ENCODE data around the gene IFI6.

The IFI6 gene

DNA sequence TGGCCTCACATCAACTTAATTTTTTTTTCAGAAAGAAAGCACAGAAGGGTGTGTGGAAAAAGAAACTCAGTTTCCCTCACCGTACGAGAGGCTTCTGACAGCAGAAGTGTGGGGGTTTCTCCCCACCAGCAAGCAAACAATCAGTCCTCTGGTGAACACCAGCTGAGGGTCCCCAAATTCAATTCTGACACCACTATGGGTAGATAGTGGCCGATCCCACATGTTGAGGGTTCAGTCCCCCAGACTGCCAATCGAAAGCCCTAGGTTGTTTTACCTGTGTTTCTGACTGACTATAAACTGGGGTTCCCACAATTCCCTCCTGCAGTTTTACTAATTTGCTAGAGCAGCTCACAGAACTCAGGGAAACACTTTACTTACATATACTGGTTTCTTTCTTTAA lies 2.1 kb downstream of the IFI6 start:
- no peak for DNase-seq

DNA sequence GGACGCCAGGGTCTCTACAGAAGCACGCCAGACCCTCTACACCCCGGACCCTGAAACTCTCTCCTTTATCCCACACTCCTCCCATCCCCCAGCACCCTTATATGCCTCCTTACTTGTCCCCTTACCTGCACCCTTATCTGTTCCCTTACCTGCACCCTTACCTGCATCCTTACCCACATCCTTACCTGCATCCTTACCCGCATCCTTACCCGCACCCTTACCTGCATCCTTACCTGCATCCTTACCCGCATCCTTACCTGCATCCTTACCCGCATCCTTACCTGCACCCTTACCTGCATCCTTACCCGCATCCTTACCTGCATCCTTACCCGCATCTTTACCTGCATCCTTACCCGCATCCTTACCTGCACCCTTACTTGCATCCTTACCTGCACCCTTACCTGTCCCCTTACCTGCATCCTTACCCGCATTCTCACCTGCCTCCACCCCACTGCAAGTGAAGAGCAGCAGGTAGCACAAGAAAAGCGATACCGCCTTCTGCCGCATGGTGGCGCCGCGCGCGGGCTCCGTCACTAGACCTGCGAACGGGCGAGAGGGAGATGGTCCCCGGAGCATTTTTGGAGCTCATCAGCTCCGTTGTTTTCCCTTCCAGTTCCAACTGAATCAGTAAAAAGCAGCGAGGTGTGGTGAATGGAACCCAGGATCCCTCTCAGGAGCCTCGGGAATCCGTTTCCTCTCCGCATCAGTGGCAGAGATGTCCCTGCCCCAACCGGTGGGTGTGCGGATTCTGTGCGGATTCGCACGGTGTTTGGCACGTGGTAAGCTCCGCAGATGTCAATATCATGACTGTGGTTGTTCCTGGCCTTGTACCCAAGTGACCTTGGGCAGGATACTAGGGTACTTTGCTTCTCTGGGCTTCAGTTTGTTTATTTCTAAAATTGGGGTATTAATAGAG lies 2.9 kb downstream of the IFI6 start:
- DNase-seq, result no peak

DNA sequence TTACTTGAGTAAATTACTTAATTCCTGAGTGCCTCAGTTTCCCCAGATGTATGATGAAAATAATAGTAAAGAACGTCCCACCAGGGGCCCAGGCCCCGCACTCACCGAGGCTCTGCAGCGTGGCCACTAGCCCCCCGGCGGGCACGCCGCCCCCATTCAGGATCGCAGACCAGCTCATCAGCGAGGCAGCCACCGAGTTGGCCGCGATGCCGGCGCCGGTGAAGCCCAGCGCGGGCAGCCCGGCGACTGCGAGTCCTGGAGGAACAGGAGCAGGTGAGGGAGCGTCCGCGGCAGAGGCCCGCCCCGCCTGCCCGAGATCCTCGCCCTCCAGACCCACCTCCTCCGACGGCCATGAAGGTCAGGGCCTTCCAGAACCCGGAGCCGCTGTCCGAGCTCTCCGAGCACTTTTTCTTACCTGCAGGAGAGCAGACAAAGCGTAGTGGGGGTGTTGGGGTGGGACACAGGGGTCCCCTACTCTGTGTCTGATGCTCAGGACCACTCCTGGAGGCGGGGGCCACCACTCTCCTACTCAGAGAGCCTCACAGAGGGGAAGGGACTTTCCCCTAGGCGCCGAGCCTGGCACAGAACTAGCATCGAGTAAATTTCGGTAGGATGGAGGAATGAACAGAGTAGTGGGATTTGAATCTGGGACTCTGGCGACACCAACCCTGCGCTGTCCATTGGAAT lies 3.7 kb downstream of the IFI6 start:
- no peak for DNase-seq

DNA sequence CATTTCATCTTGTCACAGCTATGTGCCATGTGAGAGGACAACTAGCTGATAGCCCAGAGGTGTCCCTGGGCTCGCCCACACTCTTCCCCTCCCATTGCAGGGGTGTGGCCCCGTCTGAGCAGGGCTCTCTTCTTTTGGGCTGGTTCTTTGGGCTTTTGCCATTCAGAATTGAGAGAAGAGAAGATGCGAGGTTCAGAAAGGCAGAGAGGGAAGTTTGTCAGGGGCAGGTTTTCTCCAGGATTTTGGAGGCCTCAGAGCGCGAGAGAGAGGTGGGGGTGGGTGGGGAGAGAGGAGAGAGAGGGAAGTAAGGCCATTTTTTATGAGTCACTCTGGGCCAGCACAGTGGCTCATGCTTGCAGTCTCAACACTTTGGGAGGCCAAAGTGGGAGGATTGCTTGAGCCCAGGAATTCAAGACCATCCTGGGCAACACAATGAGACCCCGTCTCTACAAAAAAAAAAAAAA lies 5.2 kb downstream of the IFI6 start:
- DNase-seq, result no peak

DNA sequence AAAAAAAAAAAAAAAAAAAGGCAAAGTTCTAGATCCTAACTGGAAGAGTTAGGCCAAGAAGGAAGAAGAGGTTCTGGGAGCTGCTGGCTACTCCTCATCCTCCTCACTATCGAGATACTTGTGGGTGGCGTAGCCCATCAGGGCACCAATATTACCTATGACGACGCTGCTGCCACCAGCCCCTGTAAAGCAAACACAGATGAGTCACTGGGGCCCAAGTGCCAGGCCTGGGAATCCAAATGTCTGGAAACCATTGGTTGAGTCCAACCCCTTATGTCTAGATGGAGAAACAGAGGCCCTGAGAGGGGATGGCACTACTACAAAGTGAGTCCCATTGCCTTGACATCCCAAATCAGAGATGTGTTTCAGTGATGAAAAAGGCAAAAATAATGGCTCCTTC lies 5.7 kb downstream of the IFI6 start:
- DNase-seq, result no peak

DNA sequence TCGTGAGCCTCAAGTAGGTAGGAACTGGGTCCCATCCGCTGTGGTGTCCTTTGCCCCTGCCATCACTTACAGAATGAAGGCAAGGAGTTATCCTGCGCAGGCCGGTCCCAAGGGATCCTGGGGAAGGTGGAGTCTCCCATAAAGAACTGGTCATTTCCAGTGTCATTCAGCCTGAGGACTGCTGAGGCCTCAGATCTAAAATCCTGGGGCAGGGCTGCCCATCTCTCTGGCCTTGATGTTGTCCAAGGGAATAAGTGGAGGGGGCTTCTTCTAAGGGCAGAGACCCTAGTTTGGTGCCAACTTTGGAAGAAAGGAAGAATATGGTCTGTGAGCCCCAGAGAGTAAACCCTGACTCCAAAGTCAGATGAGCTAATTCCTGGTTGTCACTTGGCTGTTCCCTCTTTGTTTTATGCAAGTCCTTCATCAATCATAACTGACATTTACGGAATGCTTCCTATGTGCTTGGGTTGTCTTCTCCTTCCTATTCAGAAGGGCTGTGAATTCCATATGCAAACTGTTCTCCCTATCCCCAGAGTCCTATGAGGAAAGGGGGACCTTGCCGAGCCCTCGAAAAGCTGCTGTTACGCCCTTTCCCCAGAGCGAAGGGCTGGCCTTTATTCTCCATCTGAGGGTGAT lies 6.9 kb downstream of the IFI6 start:
- DNase-seq, result no peak

DNA sequence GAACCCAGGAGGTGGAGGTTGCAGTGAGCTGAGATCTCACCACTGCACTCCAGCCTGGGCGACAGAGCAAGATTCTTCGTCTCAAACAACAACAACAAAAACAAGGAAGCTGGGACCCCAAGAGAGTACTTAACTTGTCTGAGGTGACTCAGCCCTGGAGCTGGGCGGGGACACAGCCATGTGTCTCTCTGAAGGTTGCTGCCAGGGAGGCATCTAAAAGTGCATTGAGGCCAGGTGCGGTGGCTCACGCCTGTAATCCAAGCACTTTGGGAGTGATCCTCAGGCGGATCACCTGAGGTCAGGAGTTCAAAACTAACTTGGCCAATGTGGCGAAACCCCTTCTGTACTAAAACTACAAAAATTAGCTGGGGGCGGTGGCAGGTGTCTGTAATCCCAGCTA lies 7.7 kb downstream of the IFI6 start:
- no peak for DNase-seq

DNA sequence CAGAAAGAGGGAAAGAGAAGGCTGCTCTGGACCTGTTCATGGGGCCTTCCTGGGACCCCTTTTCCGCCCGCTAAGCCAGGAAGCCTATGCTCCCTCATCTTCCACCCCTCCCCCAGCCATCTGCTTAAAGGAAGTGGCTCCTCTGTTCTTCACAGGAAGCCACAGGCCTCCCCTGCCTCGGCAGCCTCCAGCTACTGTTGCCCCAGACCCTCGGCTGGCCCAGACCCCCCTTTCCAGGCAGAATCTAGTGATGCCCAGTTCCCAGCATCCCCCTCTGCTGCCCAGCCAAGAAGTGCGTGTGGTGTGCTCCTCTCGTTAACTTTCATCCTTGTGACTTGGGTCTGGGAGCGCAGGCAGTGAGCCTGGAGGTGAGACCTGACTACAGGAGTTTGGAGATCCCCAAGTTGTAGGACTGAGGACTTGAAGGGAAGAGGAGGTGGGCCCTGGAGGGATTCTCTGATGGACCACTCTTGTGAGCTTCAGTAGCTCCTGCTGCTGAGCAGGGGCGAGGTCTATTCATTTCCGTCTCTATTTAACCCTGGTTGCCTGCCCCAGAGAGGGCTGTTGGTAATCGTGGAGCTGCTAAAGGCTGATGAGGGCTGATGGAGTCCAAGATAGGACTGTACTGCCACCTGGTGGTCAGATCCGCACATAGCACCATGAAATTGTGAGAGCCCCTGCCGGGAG lies 9.1 kb downstream of the IFI6 start:
- DNase-seq, result no peak

DNA sequence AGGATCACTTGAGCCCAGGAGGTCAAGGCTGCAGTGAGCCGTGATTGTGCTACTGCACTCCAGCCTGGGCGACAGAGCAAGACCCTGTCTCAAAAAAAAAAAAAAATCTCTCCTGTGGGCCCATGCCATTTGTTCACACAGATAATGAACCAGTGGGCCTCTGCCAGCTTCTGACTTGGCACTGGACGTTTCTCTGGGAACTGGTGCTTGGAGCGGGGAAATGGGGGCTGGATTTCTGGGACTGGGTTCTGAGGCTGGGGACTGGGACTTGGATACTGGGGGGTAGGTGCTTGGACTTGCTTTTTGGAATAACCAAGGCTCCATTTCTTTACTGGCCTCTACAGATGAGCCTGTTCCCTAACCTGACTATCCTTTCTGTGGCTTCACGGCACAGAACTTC lies 9.7 kb downstream of the IFI6 start:
- DNase-seq, result no peak

DNA sequence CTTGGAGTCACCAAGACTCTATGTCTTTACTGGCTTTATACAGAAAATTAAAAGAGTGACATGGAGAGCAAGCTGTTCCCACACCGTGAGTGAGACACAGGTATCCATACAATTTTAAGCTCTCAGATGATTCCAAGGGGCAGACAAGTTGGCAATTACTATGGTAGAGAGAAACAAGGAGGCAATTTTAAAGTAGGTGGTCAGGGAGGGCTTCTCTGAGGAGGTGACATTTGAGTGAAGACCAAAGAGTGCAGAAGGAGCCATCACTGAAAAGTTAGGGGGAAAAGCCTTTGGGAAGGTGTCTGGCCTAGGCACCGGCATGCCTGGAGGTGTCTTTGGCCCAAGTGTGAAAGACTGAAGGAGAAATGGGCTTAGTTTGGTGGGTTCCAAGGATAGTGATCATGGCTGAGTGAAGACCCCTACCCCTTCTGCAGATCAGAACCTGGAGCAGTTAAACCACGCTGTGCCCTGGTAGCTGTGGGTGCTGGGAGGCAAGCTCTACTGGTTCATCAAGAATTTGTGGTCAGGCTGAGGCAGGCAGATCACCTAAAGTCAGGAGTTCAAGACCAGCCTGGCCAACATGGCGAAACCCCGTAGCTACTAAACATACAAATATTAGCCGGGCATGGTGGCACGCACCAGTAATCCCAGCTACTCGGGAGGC lies 10.4 kb downstream of the IFI6 start:
- DNase-seq, result no peak

DNA sequence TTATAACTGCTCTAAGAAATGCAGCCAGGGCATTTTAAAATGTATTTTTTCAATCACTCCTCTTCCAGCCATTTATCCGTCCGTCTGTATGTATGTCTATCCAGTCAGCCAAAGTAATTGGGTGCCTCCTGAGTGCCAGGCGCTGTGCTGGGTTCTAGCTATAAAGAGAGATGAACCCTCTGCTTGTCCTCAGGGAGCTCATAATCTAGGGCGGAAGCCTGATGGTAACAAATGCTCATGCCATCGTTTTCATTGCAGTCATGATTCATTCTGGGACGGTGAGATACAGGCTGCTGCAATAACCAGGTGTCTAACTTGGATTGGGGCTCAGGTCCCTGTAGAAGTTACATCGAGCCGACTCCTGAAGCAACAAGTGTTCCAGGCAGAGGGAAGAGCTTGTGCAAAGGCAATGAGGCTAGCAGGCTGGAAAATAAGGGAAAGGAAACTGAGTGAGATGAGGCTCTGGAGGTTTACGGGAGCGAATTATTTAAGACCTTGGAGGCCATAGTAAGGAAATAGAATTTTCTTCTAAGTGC lies 11.6 kb downstream of the IFI6 start:
- no peak for DNase-seq

DNA sequence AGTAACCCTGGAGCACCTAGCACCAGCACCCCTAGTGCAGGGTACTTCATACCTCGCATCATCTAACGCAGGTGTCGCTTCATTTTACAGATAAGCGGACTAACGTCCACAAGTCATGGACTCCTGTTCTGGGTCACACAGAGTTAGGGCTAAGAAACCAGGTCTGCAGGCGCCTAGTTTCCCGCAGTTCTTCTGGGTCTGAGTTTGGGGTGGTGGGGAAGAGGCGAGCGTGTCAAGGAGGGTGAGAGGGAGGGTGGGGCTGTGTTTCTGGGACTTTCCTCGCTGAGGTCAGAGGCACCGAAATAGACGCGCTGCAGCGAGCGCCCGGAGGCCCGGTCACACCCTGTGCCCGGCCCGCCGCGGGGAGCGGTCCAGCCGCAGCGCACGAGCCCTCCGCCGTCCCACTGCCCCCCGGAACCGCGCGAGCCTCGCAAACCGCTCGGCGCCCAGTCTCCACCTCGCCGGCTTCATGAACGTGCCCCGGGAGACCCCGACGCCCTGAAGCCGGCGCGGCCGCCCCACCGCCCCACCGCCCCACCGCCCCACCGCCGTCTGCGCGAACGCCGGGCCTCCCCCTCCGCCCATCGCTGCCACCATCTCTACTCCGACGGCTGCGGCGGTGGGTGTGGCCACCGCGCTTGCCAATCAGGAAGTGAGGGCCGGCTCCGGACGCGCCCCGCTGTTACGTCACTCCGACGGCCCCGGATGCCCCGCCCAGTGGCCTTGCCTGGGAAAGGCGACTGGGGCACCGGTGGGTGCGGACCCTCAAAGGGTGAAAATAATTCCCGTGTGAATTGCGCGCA lies 12.3 kb downstream of the IFI6 start:
- DNase-seq, result peak; percentile 41

DNA sequence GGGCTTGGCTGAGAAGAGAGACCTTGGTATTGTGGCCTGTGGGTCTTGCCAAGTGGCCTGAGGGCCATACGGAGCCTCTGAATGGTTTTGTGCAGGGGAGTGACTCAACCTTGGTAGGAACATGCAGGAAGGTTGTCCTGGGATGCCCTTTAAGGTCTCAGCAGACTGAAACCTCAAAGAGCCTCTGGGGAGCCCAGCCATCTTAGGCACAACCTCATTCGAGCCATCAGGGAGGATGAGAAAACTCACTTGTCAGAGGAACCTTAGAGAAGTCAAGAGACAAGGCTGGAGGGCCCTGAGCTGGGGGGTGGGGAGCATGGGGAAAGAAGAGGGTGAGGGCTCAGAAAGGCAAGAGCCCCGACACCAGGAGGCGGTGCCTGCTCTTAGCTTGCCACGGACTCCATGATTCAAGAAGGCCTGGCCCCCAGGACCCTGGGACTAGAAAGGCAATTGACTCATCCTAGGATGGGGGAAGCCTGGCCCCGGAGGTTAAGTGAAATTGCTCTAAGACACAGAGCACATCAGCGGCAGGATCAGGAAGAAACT lies 13.0 kb downstream of the IFI6 start:
- no peak for DNase-seq

DNA sequence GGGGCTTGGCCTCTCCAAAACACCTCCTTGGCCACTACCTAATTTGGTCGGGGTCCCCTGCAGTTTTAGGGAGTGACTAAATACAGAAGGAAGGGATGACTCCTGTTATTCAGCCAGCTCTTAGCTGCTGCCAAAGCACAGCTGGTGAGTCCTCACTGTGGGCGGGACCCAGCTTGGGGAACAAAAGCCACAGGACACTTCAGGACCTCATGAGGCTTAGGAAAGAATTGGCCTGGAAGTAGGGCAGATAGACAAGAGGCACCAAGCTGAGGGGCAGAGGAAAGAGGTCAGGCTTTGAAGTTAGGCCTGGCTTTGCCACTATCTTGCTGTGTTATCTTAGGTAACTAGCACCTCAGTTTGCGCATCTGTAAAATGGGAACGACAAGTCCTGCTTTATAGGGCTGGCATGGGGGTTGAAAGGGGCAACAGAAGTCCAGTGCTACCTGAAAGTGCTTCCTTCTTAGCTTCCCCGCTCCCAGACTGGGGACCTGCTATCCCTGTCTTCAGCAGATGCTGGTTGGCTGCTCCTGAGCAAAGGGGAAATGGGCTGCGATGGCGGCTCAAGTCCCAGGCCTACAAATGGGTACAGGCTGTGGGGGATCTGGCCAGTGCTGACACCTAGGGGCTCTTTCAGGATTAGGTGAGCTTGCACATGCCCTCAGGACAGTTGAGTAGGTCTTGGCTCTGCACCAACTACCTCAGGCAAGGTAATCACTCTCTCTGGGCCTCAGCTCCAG lies 15.7 kb downstream of the IFI6 start:
- no peak for DNase-seq

DNA sequence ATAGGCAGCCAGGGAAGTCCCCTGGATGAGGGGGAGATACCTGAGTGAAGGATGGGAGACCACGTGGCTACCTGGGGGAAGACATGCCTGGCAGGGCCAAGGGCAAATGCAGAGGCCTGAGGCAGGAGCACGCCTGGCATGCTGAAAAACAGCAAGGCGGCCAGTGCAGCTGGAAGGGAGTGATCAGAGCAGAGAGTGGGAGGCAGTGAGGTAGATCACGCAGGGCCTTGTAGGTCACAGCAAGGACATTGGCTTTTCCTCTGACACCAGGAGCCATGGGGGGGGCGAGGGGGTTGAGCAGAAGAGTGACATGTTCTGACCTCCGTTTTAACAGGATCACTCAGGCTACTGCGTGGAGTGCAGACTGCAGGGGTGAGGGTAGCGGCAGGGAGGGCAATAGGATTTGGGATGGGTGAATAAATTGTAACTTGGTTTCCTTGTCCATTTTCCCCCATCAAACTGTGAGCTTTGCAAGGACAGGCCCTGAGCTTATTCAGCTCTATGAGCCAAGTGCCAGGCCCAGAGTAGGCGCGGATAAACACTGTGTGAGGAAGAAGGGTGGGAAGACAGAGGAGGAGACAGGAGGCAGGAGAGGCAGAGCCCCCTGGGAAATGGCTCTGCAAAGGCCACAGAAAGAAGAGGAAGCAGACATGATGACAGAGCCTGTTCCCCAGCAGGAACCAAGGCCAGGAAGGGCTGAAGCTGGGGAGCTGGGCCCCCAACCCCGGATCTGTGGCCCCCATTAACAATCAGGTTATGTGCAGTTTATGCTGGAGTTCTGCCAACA lies 16.6 kb downstream of the IFI6 start:
- no peak for DNase-seq

DNA sequence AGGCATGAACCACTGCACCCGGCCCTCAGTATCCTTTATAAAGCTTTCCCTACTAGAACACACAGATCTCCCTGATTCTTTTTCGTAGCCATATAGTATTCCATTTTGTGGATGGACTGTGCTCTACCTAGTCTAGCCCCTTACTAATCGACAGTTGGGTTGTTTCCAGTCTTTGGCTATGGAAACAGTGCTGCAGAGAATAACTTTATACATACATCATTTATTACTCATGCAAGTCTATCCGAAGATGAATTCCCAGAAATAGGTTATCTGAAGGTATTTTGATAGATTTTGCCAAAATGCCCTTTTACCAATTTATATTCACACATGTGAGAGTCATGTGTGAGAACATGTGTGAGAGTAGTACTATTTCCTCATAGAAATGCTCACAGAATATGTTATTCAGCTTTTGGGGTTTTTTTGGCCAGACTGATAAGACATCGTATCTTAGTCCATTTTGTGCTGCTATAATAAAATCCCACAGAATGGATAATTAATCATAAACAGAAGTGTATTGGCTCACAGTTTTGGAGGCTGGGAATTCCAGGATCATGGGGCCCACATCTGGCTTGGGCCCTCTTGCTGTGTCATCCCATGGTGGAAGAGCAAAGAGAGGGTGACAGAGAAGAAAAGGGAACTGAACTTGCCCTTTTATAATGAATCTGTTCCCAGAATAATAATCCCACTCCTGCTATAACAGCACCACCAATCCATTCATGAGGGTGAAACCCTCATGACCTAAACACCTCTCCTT lies 19.7 kb downstream of the IFI6 start:
- no peak for DNase-seq

DNA sequence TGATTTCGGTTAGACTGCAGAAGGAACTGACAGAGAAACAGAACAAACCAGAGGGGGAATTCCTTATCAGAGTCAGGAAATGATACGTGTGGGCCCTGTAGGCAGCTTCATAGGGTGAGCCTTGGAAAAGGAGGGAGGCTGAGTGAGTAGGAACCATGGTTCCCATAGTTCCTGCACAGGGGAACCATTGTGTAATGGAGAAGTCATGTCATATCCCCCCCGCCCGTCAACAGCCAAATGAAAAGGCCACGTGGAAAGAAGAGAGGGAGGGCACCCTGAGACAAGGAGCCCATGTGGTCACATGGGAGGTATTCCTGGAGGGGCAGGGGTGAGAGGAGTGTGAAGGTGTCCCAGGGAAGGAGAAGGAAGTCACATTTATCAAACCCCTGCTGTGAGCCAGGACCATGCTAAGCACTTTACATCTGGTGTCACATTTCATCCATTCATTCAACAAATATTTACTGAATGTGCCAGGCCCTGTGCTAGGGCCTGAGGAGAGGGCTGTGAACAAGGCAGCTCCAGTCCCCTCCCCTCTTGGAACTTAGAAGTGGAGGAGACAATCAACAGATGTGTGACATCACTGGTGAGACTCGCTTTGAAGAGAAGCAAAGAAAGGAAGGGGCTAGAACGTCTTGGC lies 21.3 kb downstream of the IFI6 start:
- no peak for DNase-seq

DNA sequence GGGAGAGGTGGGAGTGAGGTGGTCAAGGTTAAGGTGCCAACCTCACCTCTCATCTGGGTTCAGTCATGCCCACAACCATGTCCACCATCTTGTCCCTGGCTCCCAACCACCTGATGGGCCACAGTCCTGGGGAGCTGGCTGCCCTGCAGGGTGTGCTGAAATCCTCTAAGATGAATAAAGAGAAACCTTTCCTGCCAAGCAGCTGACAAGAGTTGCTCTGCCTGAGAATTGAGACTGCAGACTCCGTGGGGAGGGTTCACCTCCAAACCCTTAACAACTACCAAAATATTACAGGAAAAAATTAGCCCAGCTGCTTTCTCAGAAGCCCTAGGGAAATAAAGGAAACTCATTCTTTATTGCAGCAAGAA lies 21.8 kb downstream of the IFI6 start:
- DNase-seq, result no peak

DNA sequence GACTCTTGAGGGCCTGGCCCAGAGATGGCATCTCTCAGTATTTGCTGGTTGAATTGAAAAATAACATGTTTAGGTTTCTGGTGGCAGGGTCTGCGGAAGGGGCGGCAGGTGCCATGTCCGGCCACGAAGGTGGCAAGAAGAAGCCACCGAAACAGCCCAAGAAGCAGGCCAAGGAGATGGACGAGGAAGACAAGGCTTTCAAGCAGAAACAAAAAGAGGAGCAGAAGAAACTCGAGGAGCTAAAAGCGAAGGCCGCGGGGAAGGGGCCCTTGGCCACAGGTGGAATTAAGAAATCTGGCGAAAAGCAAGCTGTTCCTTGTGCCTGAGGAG lies 22.7 kb downstream of the IFI6 start:
- no peak for DNase-seq
